Heart right ventricle (tissue), 16 donors: ENCODE data around the gene EPHB6. TPM values are rescaled to one million over a fixed set of nuclear protein-coding genes. Genes with fewer than 3 reads are reported as not detected.

Source experiments
- ATAC-seq, 8 donors: fragments of 200-7000 bp; cut with Tn5 transposase; one replicate each; pipeline ENCODE4 v1.9.1; 2020; ENCODE audit warnings: mild to moderate bottlenecking in 8 of 8, moderate library complexity in 8 of 8, moderate number of reproducible peaks in 1 of 8
- DNase-seq, 2 donors: peaks; one replicate each; pipeline ENCODE4 v3.0.0-alpha.2; 2020
- H3K27ac ChIP-seq, 10 donors: fragments of 200-600 bp; sonication (generic) in 2 of 10; one replicate each; pipeline versions ENCODE4 v1.5.0 to v1.8.0; 2020 to 2022; ENCODE audit warnings: mild to moderate bottlenecking in 3 of 10
- H3K27me3 ChIP-seq, 7 donors: fragments of 200-600 bp; one replicate each; pipeline ENCODE4 v1.8.0; 2021 to 2022; ENCODE audit warnings: mild to moderate bottlenecking in 2 of 7
- H3K36me3 ChIP-seq, 9 donors: fragments of 200-600 bp; sonication (generic) in 1 of 9; one replicate each; pipeline versions ENCODE4 v1.5.0 to v1.8.0; 2020 to 2022; ENCODE audit warnings: mild to moderate bottlenecking in 2 of 9
- H3K4me1 ChIP-seq, 9 donors: fragments of 200-600 bp; sonication (generic) in 1 of 9; one replicate each; pipeline versions ENCODE4 v1.5.0 to v1.8.0; 2020 to 2022; ENCODE audit warnings: mild to moderate bottlenecking in 4 of 9
- H3K4me3 ChIP-seq, 10 donors: fragments of 200-600 bp; sonication (generic) in 2 of 10; one replicate each; pipeline versions ENCODE4 v1.5.0 to v1.8.0; 2020 to 2022; ENCODE audit warnings: mild to moderate bottlenecking in 7 of 10, moderate library complexity in 2 of 10
- H3K9me3 ChIP-seq, 11 donors: fragments of 200-600 bp in 10 of 11; sonication (generic) in 2 of 11; one replicate each; pipeline versions ENCODE4 v1.5.0 to v1.8.0; 2013 to 2022; ENCODE audit warnings: mild to moderate bottlenecking in 2 of 11, control low read depth in 1 of 11, moderate library complexity in 1 of 11
- WGBS, 2 donors: extraction: QIAGEN DNeasy Blood & Tissue Kit; methylation state at CpG; one replicate each; pipeline ENCODE4 v1.1.7; 2013; ENCODE audit warnings: inconsistent platforms in 1 of 2; 5-methylcytosine and 5-hydroxymethylcytosine counted together
- intact Hi-C, 10 donors: fragments of 100-400 bp; cut with DNase I; formaldehyde crosslinking; loops; one replicate each; pipeline versions ENCODE4 v1.11.1 to v1.14.2; 2022
- polyA plus RNA-seq, 2 donors: library from polyadenylated mRNA; stranded (reverse); fragments of 200-250 nt; gene quantifications; one replicate each; pipeline ENCODE4 v1.2.3, GENCODE V29; 2013
- total RNA-seq, 10 donors: library from RNA; stranded (reverse); fragmentation: NEBNext Ultra II Directional in 3 of 10; extraction: Animal tissue kit (Norgen Biotek cat#: 25700) in 3 of 10; gene quantifications; one replicate each; pipeline versions ENCODE4 v1.2.1 to v1.2.4, GENCODE V29; 2021 to 2023
- TF ChIP-seq, protein P1 (sequence below), 9 donors: fragments of 200-600 bp; sonication (generic) in 2 of 9; IDR thresholded peaks; one replicate each; pipeline versions ENCODE4 v1.5.0 to v1.8.0; 2021 to 2022; ENCODE audit warnings: antibody characterized with exemption in 9 of 9, mild to moderate bottlenecking in 5 of 9, moderate library complexity in 1 of 9
- donor health status: Arrhythmogenic right ventricular cardiomyopathy.
- donor health status: ischemic (EF 13 %, LVEDD 7.1; RV severe dilation, severe dysfunction).
- donor health status: healthy with polysubstance abuse.
- donor health status: DM: no; HTN: yes; CAD: no.
- donor health status: DM: no; HTN: no; CAD: no.
- donor health status: ischemic (EF 25% LVEDD 6.9; RV normal size, moderate dysfunction).
- donor health status: ischemic (EF 25% LVEDD 5.7; RV mildly dilated, moderate dysfunction).
- donor health status: healthy.
- donor health status: DM: yes; HTN: yes; CAD: no.
- donor health status: Ischemic cardiomyopathy.
- donor health status: ischemic (EF 35%, LVEDD 5.7; RV mildly dilated, moderate dysfunction).
- donor health status: nonischemic (EF 11% LVEDD 7.7; RV severe dilation, severe dysfunction).
- donor health status: DM: yes; HTN: yes; CAD: no.
- donor health status: PGD.
- donor health status: ischemic (EF 29% LVEDD 5.4; RV normal size, mild dysfunction).
- donor health status: nonischemic (EF 23%, LVEDD 6.1; RV moderate dilation, normal function).

Gene EPHB6
- total and polyA plus RNA-seq, 12 donors: 0.55 to 14.9 (median 2.6) TPM

DNA sequence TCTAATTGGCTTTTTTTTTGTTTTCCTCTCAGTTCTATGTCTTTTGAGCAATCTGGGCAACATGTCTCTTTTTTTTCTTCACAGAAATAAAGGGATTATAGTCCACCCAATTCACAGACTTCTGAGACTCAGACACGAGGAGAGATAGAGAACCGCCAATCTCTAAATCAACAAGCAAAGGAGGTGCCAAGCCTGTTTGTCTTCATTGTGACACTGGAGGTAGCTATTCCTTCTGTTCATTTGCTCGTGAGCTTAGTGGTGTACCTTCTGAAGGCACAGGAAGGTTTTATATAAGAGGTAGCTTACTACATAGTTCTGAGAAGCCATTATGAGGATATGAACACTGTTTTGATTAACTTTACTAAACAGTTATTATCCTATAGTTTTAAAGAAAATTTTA is 6.1 kb downstream of the EPHB6 start:
- Histone ChIP-seq H3K9me3 (no peaks in the 10 kb centered on the region), H3K27me3 (peaks cover 0 to 5% (median 0%) of the 10 kb centered on the region in 7 donors), H3K4me1 (peaks cover 0 to 8% (median 1%) of the 10 kb centered on the region in 9 donors), H3K27ac (no peak overlapping the region), H3K4me3 (no peak overlapping the region), H3K36me3 (no peaks in the 10 kb centered on the region)
- no peak for DNase-seq
- ATAC-seq: no peak
- intact Hi-C loops: no loop called here
- WGBS, 2 donors: 64 to 75% methylated on average over 3 of the region's 3 CpGs
- TF ChIP-seq, protein P1, sequence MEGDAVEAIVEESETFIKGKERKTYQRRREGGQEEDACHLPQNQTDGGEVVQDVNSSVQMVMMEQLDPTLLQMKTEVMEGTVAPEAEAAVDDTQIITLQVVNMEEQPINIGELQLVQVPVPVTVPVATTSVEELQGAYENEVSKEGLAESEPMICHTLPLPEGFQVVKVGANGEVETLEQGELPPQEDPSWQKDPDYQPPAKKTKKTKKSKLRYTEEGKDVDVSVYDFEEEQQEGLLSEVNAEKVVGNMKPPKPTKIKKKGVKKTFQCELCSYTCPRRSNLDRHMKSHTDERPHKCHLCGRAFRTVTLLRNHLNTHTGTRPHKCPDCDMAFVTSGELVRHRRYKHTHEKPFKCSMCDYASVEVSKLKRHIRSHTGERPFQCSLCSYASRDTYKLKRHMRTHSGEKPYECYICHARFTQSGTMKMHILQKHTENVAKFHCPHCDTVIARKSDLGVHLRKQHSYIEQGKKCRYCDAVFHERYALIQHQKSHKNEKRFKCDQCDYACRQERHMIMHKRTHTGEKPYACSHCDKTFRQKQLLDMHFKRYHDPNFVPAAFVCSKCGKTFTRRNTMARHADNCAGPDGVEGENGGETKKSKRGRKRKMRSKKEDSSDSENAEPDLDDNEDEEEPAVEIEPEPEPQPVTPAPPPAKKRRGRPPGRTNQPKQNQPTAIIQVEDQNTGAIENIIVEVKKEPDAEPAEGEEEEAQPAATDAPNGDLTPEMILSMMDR (IDR thresholded peaks at IDR 0.05): no peak

DNA sequence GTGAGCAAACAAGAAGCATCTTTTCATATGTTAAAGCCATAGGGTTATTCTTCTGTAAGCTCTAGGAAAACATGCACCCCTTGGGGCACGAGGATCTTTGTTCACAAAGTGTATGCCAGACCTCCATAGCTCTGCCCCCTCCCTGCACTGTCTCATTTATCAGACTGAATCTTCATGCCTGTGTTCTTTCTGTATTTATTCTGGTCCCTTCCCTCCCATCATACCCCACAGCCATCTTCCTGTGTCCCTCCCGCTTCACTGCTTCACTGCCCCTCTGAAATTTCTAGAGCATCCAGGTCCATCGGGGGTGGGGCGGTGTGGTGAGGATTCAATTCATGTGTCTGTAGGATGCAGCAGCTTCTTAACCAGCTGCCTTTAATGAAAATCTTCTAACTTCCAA is 7.5 kb downstream of the EPHB6 start:
- WGBS, 2 donors: 87 to 92% methylated on average over 4 of the region's 4 CpGs
- no peak for ATAC-seq
- no peak for DNase-seq
- Histone ChIP-seq H3K27ac (no peak overlapping the region), H3K36me3 (no peaks in the 10 kb centered on the region), H3K4me3 (no peak overlapping the region), H3K9me3 (no peaks in the 10 kb centered on the region), H3K4me1 (peaks cover 0 to 6% (median 0%) of the 10 kb centered on the region in 9 donors), H3K27me3 (peaks cover 0 to 5% (median 0%) of the 10 kb centered on the region in 7 donors)
- intact Hi-C loops: no loop called here
- TF ChIP-seq, protein P1 (IDR thresholded peaks at IDR 0.05): no peak

DNA sequence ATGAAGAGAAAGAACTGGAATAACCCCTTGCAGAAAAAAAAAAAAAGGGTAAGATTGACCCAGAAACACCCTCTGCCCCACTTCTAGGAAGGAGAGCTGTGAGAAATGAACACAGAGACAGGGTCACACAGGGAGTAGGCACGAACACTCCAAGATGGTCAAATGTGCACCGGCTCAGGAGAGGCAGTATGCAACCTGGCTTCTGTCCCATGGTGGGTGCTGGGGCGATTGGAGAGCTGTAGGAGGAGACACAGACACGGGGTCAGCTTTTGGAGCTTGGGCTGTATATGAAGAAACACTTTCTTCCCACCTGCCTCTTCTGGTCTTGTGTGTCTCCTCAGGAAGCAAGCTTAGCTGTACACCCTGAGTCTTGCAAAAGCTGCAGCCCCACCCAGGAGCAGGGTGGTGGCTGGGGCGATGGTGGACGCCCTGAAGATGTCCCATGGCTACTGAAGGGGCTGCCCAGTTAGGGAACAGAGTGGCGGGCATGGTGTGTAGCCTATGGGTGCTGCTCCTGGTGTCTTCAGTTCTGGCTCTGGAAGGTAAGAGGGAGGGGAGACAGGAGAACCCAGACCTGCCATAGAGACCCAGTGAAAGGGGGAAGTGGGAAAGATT is 8.0 kb downstream of the EPHB6 start:
- ATAC-seq: no peak
- no peak overlapping the region for H3K4me3 ChIP-seq
- no peak for DNase-seq
- H3K9me3 ChIP-seq: no peaks in the 10 kb centered on the region
- H3K36me3 ChIP-seq: no peaks in the 10 kb centered on the region
- peaks cover 0 to 5% (median 0%) of the 10 kb centered on the region in 7 donors for H3K27me3 ChIP-seq
- TF ChIP-seq, protein P1 (IDR thresholded peaks at IDR 0.05): no peak
- intact Hi-C loops: no loop called here
- WGBS, 2 donors: 78 to 86% methylated on average over 7 of the region's 7 CpGs
- no peak overlapping the region for H3K27ac ChIP-seq
- H3K4me1 ChIP-seq: peaks cover 0 to 6% (median 0%) of the 10 kb centered on the region in 9 donors

DNA sequence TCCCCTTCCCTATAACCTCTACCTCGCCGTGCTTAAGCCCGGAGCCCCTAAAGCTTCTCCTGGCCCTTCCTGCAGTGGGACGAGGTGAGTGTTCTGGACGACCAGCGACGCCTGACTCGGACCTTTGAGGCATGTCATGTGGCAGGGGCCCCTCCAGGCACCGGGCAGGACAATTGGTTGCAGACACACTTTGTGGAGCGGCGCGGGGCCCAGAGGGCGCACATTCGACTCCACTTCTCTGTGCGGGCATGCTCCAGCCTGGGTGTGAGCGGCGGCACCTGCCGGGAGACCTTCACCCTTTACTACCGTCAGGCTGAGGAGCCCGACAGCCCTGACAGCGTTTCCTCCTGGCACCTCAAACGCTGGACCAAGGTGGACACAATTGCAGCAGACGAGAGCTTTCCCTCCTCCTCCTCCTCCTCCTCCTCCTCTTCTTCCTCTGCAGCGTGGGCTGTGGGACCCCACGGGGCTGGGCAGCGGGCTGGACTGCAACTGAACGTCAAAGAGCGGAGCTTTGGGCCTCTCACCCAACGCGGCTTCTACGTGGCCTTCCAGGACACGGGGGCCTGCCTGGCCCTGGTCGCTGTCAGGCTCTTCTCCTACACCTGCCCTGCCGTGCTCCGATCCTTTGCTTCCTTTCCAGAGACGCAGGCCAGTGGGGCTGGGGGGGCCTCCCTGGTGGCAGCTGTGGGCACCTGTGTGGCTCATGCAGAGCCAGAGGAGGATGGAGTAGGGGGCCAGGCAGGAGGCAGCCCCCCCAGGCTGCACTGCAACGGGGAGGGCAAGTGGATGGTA is 9.2 kb downstream of the EPHB6 start:
- no peak for ATAC-seq
- Histone ChIP-seq H3K36me3 (no peaks in the 10 kb centered on the region), H3K4me1 (peaks cover 0 to 6% (median 0%) of the 10 kb centered on the region in 9 donors), H3K27me3 (peaks cover 0 to 5% (median 0%) of the 10 kb centered on the region in 7 donors), H3K4me3 (no peak overlapping the region), H3K9me3 (no peaks in the 10 kb centered on the region), H3K27ac (no peak overlapping the region)
- intact Hi-C loops: no loop called here
- DNase-seq: no peak
- TF ChIP-seq, protein P1 (IDR thresholded peaks at IDR 0.05): no peak
- WGBS, 2 donors: 86% methylated on average over 37 of the region's 37 CpGs
